Hematopoietic multipotent progenitor cell treated with erythropoietin and hydrocortisone succinate and interleukin-3 and kit ligand, for 4 days (in vitro differentiated cells): Measurements from ENCODE around the gene IFT88.

Source experiments
- DNase-seq: peaks from one replicate; pipeline ENCODE4 v3.0.0-alpha.2; 2015

IFT88 gene

GRCh38 chr13:20719783-20720182 lies 152.8 kb downstream of the IFT88 start:
- no peak for DNase-seq

DNA sequence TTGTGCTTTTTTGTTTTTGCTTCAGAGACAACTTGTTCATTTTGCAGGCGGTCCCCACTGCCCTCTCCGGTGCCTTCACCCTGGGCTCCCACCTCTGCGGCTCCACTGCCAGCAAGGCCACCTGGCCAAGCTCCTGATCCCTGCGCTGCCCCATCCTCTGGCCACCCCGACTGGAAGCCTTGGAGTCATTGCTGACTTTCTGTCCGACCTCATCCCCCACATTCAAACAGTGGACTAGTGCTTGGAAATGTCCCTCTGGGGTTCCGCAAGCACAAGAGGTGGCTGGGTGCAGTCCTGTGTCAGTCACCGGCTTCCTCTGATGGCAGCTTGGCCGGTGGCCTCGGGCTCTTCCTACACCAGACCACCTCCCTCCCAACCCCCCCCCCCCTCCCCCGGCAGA lies 153.5 kb downstream of the IFT88 start:
- DNase-seq: no peak

DNA sequence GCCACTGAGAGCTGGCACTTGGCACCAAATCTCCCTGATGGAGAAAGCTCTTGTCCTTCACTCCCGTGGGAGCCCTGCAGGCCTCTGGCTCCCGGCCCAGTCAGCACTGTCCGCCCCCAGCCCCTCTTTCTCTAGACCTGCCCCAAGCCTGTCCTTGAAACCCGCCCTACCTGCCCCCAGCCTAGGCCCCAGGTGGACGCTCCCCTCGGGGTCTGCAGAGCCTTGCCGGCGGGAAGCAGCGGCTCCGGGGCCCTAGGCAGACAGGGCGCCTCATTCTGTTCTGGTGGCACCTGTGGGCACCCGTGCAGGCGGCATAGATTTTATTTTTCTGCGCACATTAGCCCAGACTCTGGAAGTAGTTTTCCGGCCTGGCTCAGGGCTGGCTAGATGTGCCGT lies 154.1 kb downstream of the IFT88 start:
- no peak for DNase-seq

- peak; percentile 76 for DNase-seq
Measured at GRCh38 chr13:20721454-20722357, 154.7 kb downstream of the IFT88 start.

- DNase-seq: peak; percentile 30
Measured at GRCh38 chr13:20727856-20728255, 160.9 kb downstream of the IFT88 start.

DNA sequence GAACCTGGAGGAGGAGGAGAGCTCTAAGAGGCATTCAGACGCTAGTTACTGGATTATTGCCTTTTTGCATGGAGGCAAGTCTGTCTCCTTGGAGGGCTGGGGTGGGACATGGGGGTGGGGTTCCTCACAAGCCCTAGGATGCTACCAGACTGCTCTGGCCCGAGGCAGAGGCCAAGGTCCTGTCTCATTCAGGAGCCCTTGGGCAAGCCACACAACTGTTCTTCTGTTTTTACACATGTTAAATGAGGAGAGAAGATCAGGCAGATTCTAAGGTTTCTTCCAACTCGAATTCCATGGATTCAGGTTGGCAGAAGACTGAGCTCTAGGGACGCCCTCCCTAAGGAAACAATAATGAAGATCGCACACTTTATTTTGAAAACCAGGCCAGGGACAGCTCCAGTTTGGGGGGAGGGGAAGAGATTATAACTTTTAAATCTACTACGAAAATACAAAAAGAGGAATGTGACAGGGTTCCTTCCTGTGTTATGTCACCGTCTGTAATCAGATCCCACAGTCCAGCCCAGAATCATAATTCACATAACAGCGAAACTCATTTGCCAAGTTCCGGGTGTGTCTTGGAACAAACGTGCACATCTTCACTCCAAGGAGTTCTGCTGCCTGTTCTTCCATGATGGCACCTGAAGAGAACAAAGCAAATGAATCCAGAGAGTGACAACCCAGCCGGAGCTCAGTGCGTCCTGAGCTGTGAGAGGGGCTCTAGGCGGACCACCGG lies 161.8 kb downstream of the IFT88 start:
- DNase-seq: no peak

GRCh38 chr13:20729633-20730585 lies 163.0 kb downstream of the IFT88 start:
- DNase-seq: no peak

GRCh38 chr13:20738616-20739015 lies 171.7 kb downstream of the IFT88 start:
- DNase-seq: no peak

GRCh38 chr13:20740021-20740420 lies 173.1 kb downstream of the IFT88 start:
- DNase-seq: no peak
